SK-N-SH treated with all-trans-retinoic acid at 6 μM for 48 hours (cell line): ENCODE results near the gene SLC24A5.

ENCODE experiments used
- ATAC-seq: fragments of 200-7000 bp; cut with Tn5 transposase; 3 replicates; pipeline ENCODE4 v1.9.1; 2020; ENCODE audit warnings: mild to moderate bottlenecking, moderate library complexity
- ARNTL ChIP-seq: fragments of 450-650 bp; formaldehyde crosslinking; IDR thresholded peaks from 2 replicates; pipeline ENCODE4 v1.5.0; 2020; ENCODE audit warnings: low read depth, mild to moderate bottlenecking, moderate library complexity, borderline replicate concordance
- BACH2 ChIP-seq: fragments of 250-450 bp; sonication (Bioruptor Pico); IDR thresholded peaks from 2 replicates; pipeline ENCODE4 v1.9.0; 2021; ENCODE audit warnings: mild to moderate bottlenecking, borderline replicate concordance
- CSDC2 ChIP-seq: fragments of 250-450 bp; sonication (Bioruptor Pico); IDR thresholded peaks from 2 replicates; pipeline ENCODE4 v1.5.0; 2020; ENCODE audit warnings: mild to moderate bottlenecking, moderate library complexity
- ESRRG ChIP-seq: fragments of 250-450 bp; sonication (Bioruptor Pico); IDR thresholded peaks from 2 replicates; pipeline ENCODE4 v1.6.1; 2021; ENCODE audit warnings: mild to moderate bottlenecking
- OSR1 ChIP-seq: fragments of 250-450 bp; sonication (Bioruptor Pico); IDR thresholded peaks from 2 replicates; pipeline ENCODE4 v1.8.0; 2022; ENCODE audit warnings: moderate library complexity, mild to moderate bottlenecking, inconsistent platforms
- PPARA ChIP-seq: fragments of 250-450 bp; sonication (Bioruptor Pico); IDR thresholded peaks from 2 replicates; pipeline ENCODE4 v1.5.0; 2020; ENCODE audit warnings: mild to moderate bottlenecking, borderline replicate concordance
- RARB ChIP-seq: fragments of 250-450 bp; sonication (Bioruptor Pico); IDR thresholded peaks from 2 replicates; pipeline ENCODE4 v1.8.0; 2021; ENCODE audit warnings: mild to moderate bottlenecking, moderate library complexity
- ZFP3 ChIP-seq: fragments of 250-450 bp; sonication (Bioruptor Pico); IDR thresholded peaks from 2 replicates; pipeline ENCODE4 v1.5.0; 2020; ENCODE audit warnings: mild to moderate bottlenecking, moderate library complexity
- ZFP30 ChIP-seq: fragments of 450-650 bp; formaldehyde crosslinking; IDR thresholded peaks from 2 replicates; pipeline ENCODE4 v1.5.0; 2022; ENCODE audit warnings: mild to moderate bottlenecking, moderate library complexity
- ZNF70 ChIP-seq: fragments of 450-650 bp; formaldehyde crosslinking; IDR thresholded peaks from 2 replicates; pipeline ENCODE4 v1.5.0; 2020; ENCODE audit warnings: mild to moderate bottlenecking, moderate library complexity
- ZNF8 ChIP-seq: fragments of 450-650 bp; formaldehyde crosslinking; IDR thresholded peaks from 2 replicates; pipeline ENCODE4 v1.5.0; 2020; ENCODE audit warnings: mild to moderate bottlenecking, moderate library complexity
- TF ChIP-seq, protein P1 (sequence below): fragments of 250-450 bp; sonication (Bioruptor Pico); IDR thresholded peaks from 2 replicates; pipeline ENCODE4 v1.5.0; 2020; ENCODE audit warnings: mild to moderate bottlenecking, moderate library complexity
- TF ChIP-seq, protein P2 (sequence below): fragments of 250-450 bp; sonication (Bioruptor Pico); IDR thresholded peaks from 2 replicates; pipeline ENCODE4 v1.8.0; 2020; ENCODE audit warnings: mild to moderate bottlenecking, moderate library complexity, borderline replicate concordance
- TF ChIP-seq, protein P3 (sequence below): fragments of 250-450 bp; sonication (Bioruptor Pico); IDR thresholded peaks from 2 replicates; pipeline ENCODE4 v1.5.1; 2021; ENCODE audit warnings: mild to moderate bottlenecking, moderate library complexity

Gene SLC24A5

GRCh38 chr15:48168616-48169015 is 47.8 kb downstream of the SLC24A5 start:
- TF ChIP-seq, protein P1, sequence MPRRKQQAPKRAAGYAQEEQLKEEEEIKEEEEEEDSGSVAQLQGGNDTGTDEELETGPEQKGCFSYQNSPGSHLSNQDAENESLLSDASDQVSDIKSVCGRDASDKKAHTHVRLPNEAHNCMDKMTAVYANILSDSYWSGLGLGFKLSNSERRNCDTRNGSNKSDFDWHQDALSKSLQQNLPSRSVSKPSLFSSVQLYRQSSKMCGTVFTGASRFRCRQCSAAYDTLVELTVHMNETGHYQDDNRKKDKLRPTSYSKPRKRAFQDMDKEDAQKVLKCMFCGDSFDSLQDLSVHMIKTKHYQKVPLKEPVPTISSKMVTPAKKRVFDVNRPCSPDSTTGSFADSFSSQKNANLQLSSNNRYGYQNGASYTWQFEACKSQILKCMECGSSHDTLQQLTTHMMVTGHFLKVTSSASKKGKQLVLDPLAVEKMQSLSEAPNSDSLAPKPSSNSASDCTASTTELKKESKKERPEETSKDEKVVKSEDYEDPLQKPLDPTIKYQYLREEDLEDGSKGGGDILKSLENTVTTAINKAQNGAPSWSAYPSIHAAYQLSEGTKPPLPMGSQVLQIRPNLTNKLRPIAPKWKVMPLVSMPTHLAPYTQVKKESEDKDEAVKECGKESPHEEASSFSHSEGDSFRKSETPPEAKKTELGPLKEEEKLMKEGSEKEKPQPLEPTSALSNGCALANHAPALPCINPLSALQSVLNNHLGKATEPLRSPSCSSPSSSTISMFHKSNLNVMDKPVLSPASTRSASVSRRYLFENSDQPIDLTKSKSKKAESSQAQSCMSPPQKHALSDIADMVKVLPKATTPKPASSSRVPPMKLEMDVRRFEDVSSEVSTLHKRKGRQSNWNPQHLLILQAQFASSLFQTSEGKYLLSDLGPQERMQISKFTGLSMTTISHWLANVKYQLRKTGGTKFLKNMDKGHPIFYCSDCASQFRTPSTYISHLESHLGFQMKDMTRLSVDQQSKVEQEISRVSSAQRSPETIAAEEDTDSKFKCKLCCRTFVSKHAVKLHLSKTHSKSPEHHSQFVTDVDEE (CRISPR knock-in tag) = no peak
- no peak for ATAC-seq

DNA sequence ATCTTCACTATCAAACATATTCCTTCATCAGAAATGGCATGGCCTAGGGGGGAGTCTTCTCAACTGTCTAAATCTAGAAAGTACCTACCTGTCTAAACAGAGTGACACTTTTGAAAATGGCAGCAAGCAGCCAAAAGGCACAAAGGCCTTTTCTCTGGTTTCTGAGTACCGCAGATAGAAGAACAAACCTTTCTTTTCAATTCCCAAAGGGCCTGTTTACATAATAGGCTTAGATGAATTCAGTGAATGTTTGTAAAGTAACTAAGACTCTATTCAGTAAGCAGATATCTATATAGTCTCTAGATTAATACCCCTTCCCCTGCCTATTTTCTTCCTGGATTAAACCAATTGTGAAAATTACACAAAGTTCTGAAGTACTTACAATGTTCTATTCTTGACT is 50.2 kb downstream of the SLC24A5 start:
- ATAC-seq = no peak
- TF ChIP-seq, protein P2, sequence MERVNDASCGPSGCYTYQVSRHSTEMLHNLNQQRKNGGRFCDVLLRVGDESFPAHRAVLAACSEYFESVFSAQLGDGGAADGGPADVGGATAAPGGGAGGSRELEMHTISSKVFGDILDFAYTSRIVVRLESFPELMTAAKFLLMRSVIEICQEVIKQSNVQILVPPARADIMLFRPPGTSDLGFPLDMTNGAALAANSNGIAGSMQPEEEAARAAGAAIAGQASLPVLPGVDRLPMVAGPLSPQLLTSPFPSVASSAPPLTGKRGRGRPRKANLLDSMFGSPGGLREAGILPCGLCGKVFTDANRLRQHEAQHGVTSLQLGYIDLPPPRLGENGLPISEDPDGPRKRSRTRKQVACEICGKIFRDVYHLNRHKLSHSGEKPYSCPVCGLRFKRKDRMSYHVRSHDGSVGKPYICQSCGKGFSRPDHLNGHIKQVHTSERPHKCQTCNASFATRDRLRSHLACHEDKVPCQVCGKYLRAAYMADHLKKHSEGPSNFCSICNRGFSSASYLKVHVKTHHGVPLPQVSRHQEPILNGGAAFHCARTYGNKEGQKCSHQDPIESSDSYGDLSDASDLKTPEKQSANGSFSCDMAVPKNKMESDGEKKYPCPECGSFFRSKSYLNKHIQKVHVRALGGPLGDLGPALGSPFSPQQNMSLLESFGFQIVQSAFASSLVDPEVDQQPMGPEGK = no peak
- TF ChIP-seq CSDC2 (CRISPR knock-in tag) (no peak), ARNTL (CRISPR knock-in tag) (no peak), RARB (CRISPR knock-in tag) (no peak), ZFP3 (CRISPR knock-in tag) (no peak), BACH2 (CRISPR knock-in tag) (no peak), ZFP30 (CRISPR knock-in tag) (no peak), ZNF70 (CRISPR knock-in tag) (no peak)
- TF ChIP-seq, protein P1 (CRISPR knock-in tag) = no peak
- TF ChIP-seq, protein P3, sequence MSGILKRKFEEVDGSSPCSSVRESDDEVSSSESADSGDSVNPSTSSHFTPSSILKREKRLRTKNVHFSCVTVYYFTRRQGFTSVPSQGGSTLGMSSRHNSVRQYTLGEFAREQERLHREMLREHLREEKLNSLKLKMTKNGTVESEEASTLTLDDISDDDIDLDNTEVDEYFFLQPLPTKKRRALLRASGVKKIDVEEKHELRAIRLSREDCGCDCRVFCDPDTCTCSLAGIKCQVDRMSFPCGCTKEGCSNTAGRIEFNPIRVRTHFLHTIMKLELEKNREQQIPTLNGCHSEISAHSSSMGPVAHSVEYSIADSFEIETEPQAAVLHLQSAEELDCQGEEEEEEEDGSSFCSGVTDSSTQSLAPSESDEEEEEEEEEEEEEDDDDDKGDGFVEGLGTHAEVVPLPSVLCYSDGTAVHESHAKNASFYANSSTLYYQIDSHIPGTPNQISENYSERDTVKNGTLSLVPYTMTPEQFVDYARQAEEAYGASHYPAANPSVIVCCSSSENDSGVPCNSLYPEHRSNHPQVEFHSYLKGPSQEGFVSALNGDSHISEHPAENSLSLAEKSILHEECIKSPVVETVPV (CRISPR knock-in tag) = no peak

GRCh38 chr15:48175126-48175525 is 54.3 kb downstream of the SLC24A5 start:
- no peak for ATAC-seq
- no peak for TF ChIP-seq ZFP30 (CRISPR knock-in tag)
- TF ChIP-seq ZNF70 (CRISPR knock-in tag) = no peak
- no peak for TF ChIP-seq RARB (CRISPR knock-in tag)
- TF ChIP-seq ARNTL (CRISPR knock-in tag) = no peak
- no peak for TF ChIP-seq OSR1 (CRISPR knock-in tag)
- no peak for TF ChIP-seq ESRRG (CRISPR knock-in tag)
- no peak for TF ChIP-seq CSDC2 (CRISPR knock-in tag)
- no peak for TF ChIP-seq PPARA (CRISPR knock-in tag)

GRCh38 chr15:48176112-48176511 is 55.3 kb downstream of the SLC24A5 start:
- TF ChIP-seq, protein P2 = no peak
- no peak for TF ChIP-seq ZNF8
- no peak for ATAC-seq

GRCh38 chr15:48176957-48177356 is 56.2 kb downstream of the SLC24A5 start:
- TF ChIP-seq, protein P1 (CRISPR knock-in tag) = no peak
- TF ChIP-seq, all 23 proteins: peak for 0
- no peak; the same call in 1 of the 3 replicates for ATAC-seq
